ENCODE results near the gene NECTIN1. TPM values are rescaled to one million over a fixed set of nuclear protein-coding genes. Genes with fewer than 3 reads are reported as not detected.

The NECTIN1 gene
- total and polyA plus RNA-seq, 2 of the 4 experiments (the other 2 are of a cell fraction): 2.3 to 4.2 TPM

- DNase-seq (no peak), ATAC-seq (ENCODE audit: low read depth) (no peak)
- no peak overlapping the region for H3K4ac ChIP-seq (ENCODE audit: low read depth, low read length)
- no peaks in the 10 kb centered on the region for H3K4me1 ChIP-seq (ENCODE audit: control insufficient read depth, insufficient read depth, low read length)
- no peak overlapping the region for H3K18ac ChIP-seq (ENCODE audit: low read depth, low read length)
- no peaks in the 10 kb centered on the region for H3K9me3 ChIP-seq (ENCODE audit: control insufficient read depth, insufficient read depth, low read length)
- intact Hi-C loops (cut with micrococcal nuclease) (loop anchor here (10.0 kb wide), 1 partner anchor 1108 kb away; no protein-coding TSS in a partner anchor), in situ Hi-C loops (cut with MboI; ENCODE audit: low sequenced_read_pairs) (no loop called here), dilution Hi-C loops (cut with HindIII; ENCODE audit: low sequenced_read_pairs, unreplicated experiment) (no loop called here)
- H2AK5ac ChIP-seq (ENCODE audit: low read depth, low read length): no peak overlapping the region
- TF ChIP-seq, protein P1, sequence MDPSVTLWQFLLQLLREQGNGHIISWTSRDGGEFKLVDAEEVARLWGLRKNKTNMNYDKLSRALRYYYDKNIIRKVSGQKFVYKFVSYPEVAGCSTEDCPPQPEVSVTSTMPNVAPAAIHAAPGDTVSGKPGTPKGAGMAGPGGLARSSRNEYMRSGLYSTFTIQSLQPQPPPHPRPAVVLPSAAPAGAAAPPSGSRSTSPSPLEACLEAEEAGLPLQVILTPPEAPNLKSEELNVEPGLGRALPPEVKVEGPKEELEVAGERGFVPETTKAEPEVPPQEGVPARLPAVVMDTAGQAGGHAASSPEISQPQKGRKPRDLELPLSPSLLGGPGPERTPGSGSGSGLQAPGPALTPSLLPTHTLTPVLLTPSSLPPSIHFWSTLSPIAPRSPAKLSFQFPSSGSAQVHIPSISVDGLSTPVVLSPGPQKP (IDR thresholded peaks at IDR 0.05; ENCODE audit: borderline replicate concordance, low read depth, low read length): no peak
- TF ChIP-seq USF2 (IDR thresholded peaks at IDR 0.05; ENCODE audit: low read depth, low read length) (no peak), MAZ (IDR thresholded peaks at IDR 0.05; ENCODE audit: borderline replicate concordance, low read depth, low read length) (no peak), CHD1 (IDR thresholded peaks at IDR 0.05; ENCODE audit: low read depth, low read length) (no peak), CTCF (conservative IDR thresholded peaks at IDR 0.05; ENCODE audit: low read depth, low read length) (no peak), RAD21 (IDR thresholded peaks at IDR 0.05; ENCODE audit: low read length) (no peak), MXI1 (IDR thresholded peaks at IDR 0.05; ENCODE audit: borderline replicate concordance, low read depth, low read length) (no peak), FOS (IDR thresholded peaks at IDR 0.05; ENCODE audit: low read depth, low read length) (no peak), MAFK (IDR thresholded peaks at IDR 0.05; ENCODE audit: low read depth, low read length) (no peak), RFX5 (IDR thresholded peaks at IDR 0.05; ENCODE audit: low read depth, low read length) (no peak), RCOR1 (IDR thresholded peaks at IDR 0.05; ENCODE audit: insufficient replicate concordance, low read length) (no peak), SMC3 (IDR thresholded peaks at IDR 0.05; ENCODE audit: low read depth, low read length) (no peak), POLR2A (IDR thresholded peaks at IDR 0.05; ENCODE audit: low read depth, low read length) (no peak), CEBPB (IDR thresholded peaks at IDR 0.05; ENCODE audit: low read depth, low read length) (no peak)
- no peak overlapping the region for H2BK5ac ChIP-seq (ENCODE audit: low read depth, low read length, poor library complexity, severe bottlenecking)
- H3K23ac ChIP-seq (ENCODE audit: low read depth, low read length): no peak overlapping the region
- no peaks in the 10 kb centered on the region for H3K79me1 ChIP-seq (ENCODE audit: low read depth in 1 of 2, low read length in 2 of 2)
- H3K56ac ChIP-seq (ENCODE audit: extremely low read depth, insufficient read depth, low read length): no peak overlapping the region
- ChIA-PET POLR2A (ENCODE audit: unreplicated experiment) (interaction anchor here (0.6 kb wide), 1 partner anchor 9 kb away, joined by 3 read pairs; no protein-coding TSS in a partner anchor), CTCF (interaction anchor here (0.9 to 1.2 kb wide), 3 partner anchors 15 to 22 kb away, joined by 3 to 6 read pairs (median 4); partner anchors contain the start of gene NECTIN1)
- H4K8ac ChIP-seq (ENCODE audit: low read depth in 2 of 2, low read length in 2 of 2): no peak overlapping the region
- H2AFZ ChIP-seq (replicated peaks; ENCODE audit: low read length, poor library complexity): no peak overlapping the region
- H2AK9ac ChIP-seq (replicated peaks; ENCODE audit: low read depth, low read length, poor library complexity): no peak overlapping the region
- no peak overlapping the region for H3K9ac ChIP-seq (ENCODE audit: low read depth, low read length)
- no peak overlapping the region for H2BK15ac ChIP-seq (ENCODE audit: low read depth, low read length)
- H4K20me1 ChIP-seq (ENCODE audit: insufficient read depth, low read length): no peaks in the 10 kb centered on the region
- no peaks in the 10 kb centered on the region; the same call in 1 of the 2 replicates for H3K27me3 ChIP-seq (ENCODE audit: control insufficient read depth, insufficient read depth, low read length)
- H3K14ac ChIP-seq (replicated peaks; ENCODE audit: low read depth, low read length): no peak overlapping the region
- H4K91ac ChIP-seq (ENCODE audit: insufficient read depth, low read depth, low read length): no peak overlapping the region
- H2BK20ac ChIP-seq (ENCODE audit: low read depth, low read length): no peak overlapping the region
- WGBS, 2 experiments (ENCODE audit: extremely low coverage in 2 of 2, insufficient read length in 1 of 2): no CpG with 5 or more reads among the region's 2 CpGs
- H3K4me3 ChIP-seq (ENCODE audit: insufficient read depth, low read depth, low read length): no peak overlapping the region
- H3K27ac ChIP-seq (ENCODE audit: insufficient read depth, low read length): no peak overlapping the region
- H3K4me2 ChIP-seq (ENCODE audit: low read depth, low read length): no peak overlapping the region
- no TSS peak for BruUV-seq (replicated peaks)
- no peaks in the 10 kb centered on the region; the same call in 1 of the 2 replicates for H3K9me1 ChIP-seq (ENCODE audit: insufficient read depth, low read length)
- H2BK120ac ChIP-seq (ENCODE audit: low read depth, low read length): no peak overlapping the region
- no peak overlapping the region for H4K5ac ChIP-seq (ENCODE audit: low read depth, low read length)
- H3K36me3 ChIP-seq (ENCODE audit: control insufficient read depth, insufficient read depth, low read length): no peaks in the 10 kb centered on the region
Observed at GRCh38 chr11:119706887-119707286, 22.1 kb downstream of the NECTIN1 start.

All from IMR-90 (cell line).